ENCODE measurements around the gene DMKN. TPM values are rescaled to one million over a fixed set of nuclear protein-coding genes. Genes with fewer than 3 reads are reported as not detected.

The DMKN gene
- total and polyA plus RNA-seq, 2 of the 4 experiments (the other 2 are of a cell fraction): 0.36 to 2.4 TPM

DNA sequence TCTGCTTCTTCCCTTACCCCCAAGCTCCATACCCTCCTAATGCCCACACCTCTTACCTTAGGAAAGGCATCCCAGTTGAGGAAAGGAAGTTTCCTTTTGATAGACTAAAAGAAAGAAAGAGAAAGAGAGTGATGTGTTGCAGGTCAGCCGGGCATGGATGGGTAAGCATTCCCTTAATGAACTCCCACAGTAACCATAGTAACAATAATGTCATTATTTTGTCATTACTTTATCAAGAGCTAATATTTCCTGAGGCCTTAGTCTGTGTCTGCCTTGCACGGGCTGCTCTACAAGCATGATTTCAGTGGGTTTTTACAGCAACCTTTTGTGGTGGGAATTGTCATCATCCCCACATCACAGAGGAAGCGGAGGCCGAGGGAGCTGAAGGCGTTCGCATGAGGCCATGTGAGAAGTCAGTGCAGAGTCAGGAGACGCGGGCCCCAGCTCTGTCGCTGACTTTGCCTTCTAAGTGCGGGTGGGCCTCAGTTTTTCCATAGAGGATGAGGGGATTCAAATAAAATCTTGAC lies 25.7 kb downstream of the DMKN start:
- CTCF ChIA-PET: no interaction called here
- no peaks in the 10 kb centered on the region for H3K4me1 ChIP-seq (ENCODE audit: control insufficient read depth, insufficient read depth, low read length)
- H2BK120ac ChIP-seq (ENCODE audit: low read depth, low read length): no peak overlapping the region
- H2AK9ac ChIP-seq (replicated peaks; ENCODE audit: low read depth, low read length, poor library complexity): no peak overlapping the region
- no peak overlapping the region for H2BK20ac ChIP-seq (ENCODE audit: low read depth, low read length)
- no CpG with 5 or more reads among the region's 10 CpGs for whole genome bisulfite sequencing, 2 experiments (ENCODE audit: extremely low coverage in 2 of 2, insufficient read length in 1 of 2)
- POLR2A ChIA-PET (ENCODE audit: unreplicated experiment): no interaction called here
- DNase-seq: no peak
- in situ Hi-C loops (cut with MboI; ENCODE audit: low sequenced_read_pairs) (no loop called here), dilution Hi-C loops (cut with HindIII; ENCODE audit: low sequenced_read_pairs, unreplicated experiment) (no loop called here), intact Hi-C loops (cut with micrococcal nuclease) (no loop called here)
- no peak overlapping the region for H2AK5ac ChIP-seq (ENCODE audit: low read depth, low read length)
- H3K79me1 ChIP-seq (ENCODE audit: low read depth in 1 of 2, low read length in 2 of 2): no peaks in the 10 kb centered on the region
- H4K8ac ChIP-seq (ENCODE audit: low read depth in 2 of 2, low read length in 2 of 2): no peak overlapping the region
- no peak overlapping the region for H3K4me3 ChIP-seq (ENCODE audit: insufficient read depth, low read depth, low read length)
- no peak overlapping the region for H4K5ac ChIP-seq (ENCODE audit: low read depth, low read length)
- H3K9ac ChIP-seq (ENCODE audit: low read depth, low read length): no peak overlapping the region
- TF ChIP-seq MAFK (IDR thresholded peaks at IDR 0.05; ENCODE audit: low read depth, low read length): no peak
- TF ChIP-seq BHLHE40 (IDR thresholded peaks at IDR 0.05; ENCODE audit: low read depth, low read length): no peak
- no peak for TF ChIP-seq POLR2A (IDR thresholded peaks at IDR 0.05; ENCODE audit: low read depth, low read length)
- TF ChIP-seq ELK1 (IDR thresholded peaks at IDR 0.05; ENCODE audit: borderline replicate concordance, low read depth, low read length): no peak
- TF ChIP-seq RFX5 (IDR thresholded peaks at IDR 0.05; ENCODE audit: low read depth, low read length): no peak
- no peak for TF ChIP-seq SMC3 (IDR thresholded peaks at IDR 0.05; ENCODE audit: low read depth, low read length)
- TF ChIP-seq RCOR1 (IDR thresholded peaks at IDR 0.05; ENCODE audit: insufficient replicate concordance, low read length): no peak
- no peak for TF ChIP-seq CTCF (conservative IDR thresholded peaks at IDR 0.05; ENCODE audit: low read depth, low read length)
- no peaks in the 10 kb centered on the region for H3K9me3 ChIP-seq (ENCODE audit: control insufficient read depth, insufficient read depth, low read length)
- peaks cover 32% of the 10 kb centered on the region for H3K27me3 ChIP-seq (ENCODE audit: control insufficient read depth, insufficient read depth, low read length)
- H3K9me1 ChIP-seq (ENCODE audit: insufficient read depth, low read length): no peaks in the 10 kb centered on the region
- H4K91ac ChIP-seq (ENCODE audit: insufficient read depth, low read depth, low read length): no peak overlapping the region
- no peak overlapping the region for H3K23ac ChIP-seq (ENCODE audit: low read depth, low read length)
- no peak overlapping the region for H3K14ac ChIP-seq (replicated peaks; ENCODE audit: low read depth, low read length)
- ATAC-seq (ENCODE audit: low read depth): no peak
- H2AFZ ChIP-seq (replicated peaks; ENCODE audit: low read length, poor library complexity): no peak overlapping the region
- H2BK15ac ChIP-seq (ENCODE audit: low read depth, low read length): no peak overlapping the region
- H3K36me3 ChIP-seq (ENCODE audit: control insufficient read depth, insufficient read depth, low read length): no peaks in the 10 kb centered on the region
- no peak overlapping the region for H3K4ac ChIP-seq (ENCODE audit: low read depth, low read length)
- BruUV-seq (replicated peaks): no TSS peak
- H4K20me1 ChIP-seq (ENCODE audit: insufficient read depth, low read length): no peaks in the 10 kb centered on the region
- no peak overlapping the region for H2BK5ac ChIP-seq (ENCODE audit: low read depth, low read length, poor library complexity, severe bottlenecking)
- no peak overlapping the region for H3K27ac ChIP-seq (ENCODE audit: insufficient read depth, low read length)
- H3K56ac ChIP-seq (ENCODE audit: extremely low read depth, insufficient read depth, low read length): no peak overlapping the region
- H3K4me2 ChIP-seq (ENCODE audit: low read depth, low read length): no peak overlapping the region
- no peak overlapping the region for H3K18ac ChIP-seq (ENCODE audit: low read depth, low read length)

All from IMR-90 (cell line).